Cardiac fibroblast (primary cell): ENCODE measurements around the gene KPNA5.
A peak's percentile ranks its signal among the peaks of the same experiment; 100 is the strongest.

Experiments
- DNase-seq, 2 donors: peaks; one replicate each; pipeline versions ENCODE4 v3.0.0 to v3.0.0-alpha.2; 2010; ENCODE audit warnings: low read depth in 2 of 2
- H3K4me3 ChIP-seq, 2 donors: replicated peaks in 1 of 2; 1 replicate in 1 of 2; 2 replicates in 1 of 2; pipeline ENCODE4 v1.5.1; 2011; ENCODE audit warnings: low read depth in 2 of 2, low read length in 2 of 2, mild to moderate bottlenecking in 2 of 2, moderate library complexity in 1 of 2
- CTCF ChIP-seq: IDR thresholded peaks from one replicate; pipeline ENCODE4 v1.5.1; 2011; ENCODE audit warnings: low read depth, mild to moderate bottlenecking, low read length, inconsistent platforms

The KPNA5 gene

GRCh38 chr6:116680880-116681672 lies at the start of gene KPNA5:
Gene KPNA5 (plus strand): TSS chr6:116681211. CDS start chr6:116681335, 124 bp downstream.
- DNase-seq = peak; percentile 92 to 94
- H3K4me3 ChIP-seq = peak within 1 kb of the TSS; percentile 88 to 90
- TF ChIP-seq CTCF = no peak

DNA sequence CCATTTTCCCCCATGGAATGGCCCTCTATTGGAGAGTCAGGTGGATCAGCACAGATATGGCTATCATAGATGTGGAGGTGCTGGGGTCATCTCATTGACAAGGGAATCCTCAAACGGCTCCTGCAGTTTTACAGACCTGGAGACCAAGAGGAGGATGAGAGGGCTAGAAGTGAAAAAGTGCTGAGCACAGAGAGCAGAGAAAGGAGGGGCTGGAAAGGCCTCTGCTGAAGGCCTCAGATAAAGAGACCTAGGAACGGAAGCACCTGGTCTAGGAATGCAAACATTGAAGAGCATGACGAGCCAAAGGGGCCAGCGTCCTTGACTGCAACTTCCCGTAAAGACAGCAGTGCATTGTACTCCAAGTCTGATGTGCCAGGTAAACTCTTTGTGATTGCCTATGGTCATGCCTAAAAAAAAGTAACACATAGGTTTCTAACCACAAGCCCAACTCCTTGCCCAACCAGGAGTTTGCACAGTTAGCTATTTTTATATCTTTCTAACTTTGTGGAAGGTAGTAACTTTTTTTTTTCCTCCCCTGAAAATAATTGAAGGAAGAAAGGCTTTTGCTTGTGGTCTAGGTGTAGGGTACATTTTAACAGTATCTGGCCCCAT lies 49.5 kb upstream of the KPNA5 start:
- no peak for TF ChIP-seq CTCF
- peak in 1 of 2 donors; percentile 10 for DNase-seq
- no peak overlapping the region for H3K4me3 ChIP-seq

DNA sequence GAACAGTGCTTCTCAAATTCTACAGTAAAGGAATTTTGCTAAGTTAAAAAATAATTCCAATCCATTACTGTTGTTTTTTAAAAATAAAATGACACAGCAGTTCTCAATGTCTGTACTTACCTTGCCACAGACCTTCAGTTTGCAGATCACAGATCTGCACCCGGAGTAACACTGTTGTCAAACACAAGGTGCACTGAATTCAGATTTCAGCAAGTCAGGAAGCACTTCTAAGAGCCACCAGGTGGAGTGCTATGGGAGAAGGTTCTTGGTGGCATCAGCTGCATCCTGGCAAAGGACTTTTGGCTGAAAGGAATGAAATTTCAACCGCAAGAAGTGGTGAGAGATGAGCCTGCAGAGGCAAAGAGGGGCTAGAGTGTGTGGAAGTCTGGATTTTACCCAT lies 47.3 kb upstream of the KPNA5 start:
- peak; percentile 13 for TF ChIP-seq CTCF
- H3K4me3 ChIP-seq = no peak overlapping the region
- peak in 1 of 2 donors; percentile 9 for DNase-seq

GRCh38 chr6:116648156-116648555 lies 32.9 kb upstream of the KPNA5 start:
- no peak overlapping the region for H3K4me3 ChIP-seq
- TF ChIP-seq CTCF = no peak
- DNase-seq = peak; percentile 22 to 51

- TF ChIP-seq CTCF = no peak
- no peak overlapping the region for H3K4me3 ChIP-seq
- DNase-seq = no peak
Observed at GRCh38 chr6:116649129-116649528, 31.9 kb upstream of the KPNA5 start.

- TF ChIP-seq CTCF = no peak
- no peak for DNase-seq
- no peak overlapping the region for H3K4me3 ChIP-seq
Observed at GRCh38 chr6:116651916-116652315, 29.1 kb upstream of the KPNA5 start.
